ENCODE data around the gene ITIH4.
"Not testable (repeated sequence)": the region's sequence is repeated elsewhere in the genome, so short reads cannot be mapped to it uniquely, and the experiment has no call there.

ITIH4 gene

GRCh38 chr3:52779837-52780585, 50.5 kb downstream of the ITIH4 start:
- DNase-seq = no peak

DNA sequence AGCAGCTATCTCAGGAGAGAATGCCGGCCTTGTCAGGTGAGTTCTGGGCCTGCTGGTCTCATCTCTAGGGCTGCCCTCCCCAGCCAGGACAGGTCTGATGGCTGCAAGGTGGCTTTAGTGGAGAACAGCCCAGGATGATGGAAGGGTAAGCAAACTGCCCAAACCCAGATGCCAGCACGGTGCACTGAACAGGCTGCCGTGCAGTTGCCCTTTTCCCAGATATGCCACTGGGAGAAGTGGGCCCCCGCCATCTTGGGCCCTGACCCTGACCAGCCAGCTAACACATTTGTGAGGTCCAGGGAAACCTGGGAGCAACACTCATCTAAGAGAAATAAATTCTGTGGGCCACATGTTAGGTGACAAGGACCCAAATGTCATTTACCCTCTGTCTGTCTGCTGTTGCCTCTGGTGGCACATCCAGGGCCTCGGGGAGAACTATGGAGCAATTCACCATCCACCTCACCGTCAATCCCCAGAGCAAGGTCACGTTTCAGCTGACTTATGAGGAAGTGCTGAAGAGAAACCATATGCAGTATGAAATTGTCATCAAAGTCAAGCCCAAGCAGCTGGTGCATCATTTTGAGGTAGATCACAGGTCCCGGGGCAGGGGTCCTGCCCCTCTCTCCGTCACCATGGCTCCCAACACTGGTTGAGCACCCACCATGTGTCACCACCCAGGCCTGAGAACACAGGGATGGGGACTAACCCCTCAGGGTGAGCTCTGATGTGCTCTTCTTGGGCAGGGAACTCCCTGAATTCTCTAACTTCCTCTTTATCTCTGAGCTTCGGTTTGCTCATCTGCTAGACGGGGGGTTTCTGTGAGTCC, 51.2 kb downstream of the ITIH4 start:
- no peak for DNase-seq

- no peak for DNase-seq
These were observed 52.3 kb downstream of the ITIH4 start for GRCh38 chr3:52777959-52778805.

GRCh38 chr3:52777127-52777958, 53.1 kb downstream of the ITIH4 start, which contains the start of gene ITIH1:
TSS of gene ITIH1 (plus strand) at chr3:52777599. CDS start at chr3:52777616, 17 bp downstream.
- DNase-seq = no peak

DNA sequence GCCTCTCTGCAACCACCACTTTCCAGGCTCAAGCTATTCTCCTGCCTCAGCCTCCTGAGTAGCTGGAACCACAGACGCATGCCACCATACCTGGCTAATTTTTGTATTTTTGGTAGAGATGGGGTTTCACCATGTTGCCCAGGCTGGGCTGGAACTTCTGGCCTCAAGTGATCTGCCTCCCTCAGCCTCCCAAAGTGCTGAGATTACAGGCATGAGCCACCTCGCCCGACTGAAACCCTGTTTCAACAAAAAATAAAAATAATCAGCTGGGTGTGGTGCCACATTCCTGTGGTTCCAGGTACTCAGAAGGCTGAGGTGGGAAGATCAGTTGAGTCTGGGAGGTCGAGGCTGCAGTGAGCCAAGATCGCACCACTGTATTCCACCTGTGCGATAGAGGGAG, 54.0 kb downstream of the ITIH4 start:
- DNase-seq = not testable (repeated sequence)

GRCh38 chr3:52775877-52776276, 54.6 kb downstream of the ITIH4 start:
- DNase-seq = no peak

- DNase-seq = no peak
These were observed 55.3 kb downstream of the ITIH4 start for GRCh38 chr3:52774901-52775864.

DNA sequence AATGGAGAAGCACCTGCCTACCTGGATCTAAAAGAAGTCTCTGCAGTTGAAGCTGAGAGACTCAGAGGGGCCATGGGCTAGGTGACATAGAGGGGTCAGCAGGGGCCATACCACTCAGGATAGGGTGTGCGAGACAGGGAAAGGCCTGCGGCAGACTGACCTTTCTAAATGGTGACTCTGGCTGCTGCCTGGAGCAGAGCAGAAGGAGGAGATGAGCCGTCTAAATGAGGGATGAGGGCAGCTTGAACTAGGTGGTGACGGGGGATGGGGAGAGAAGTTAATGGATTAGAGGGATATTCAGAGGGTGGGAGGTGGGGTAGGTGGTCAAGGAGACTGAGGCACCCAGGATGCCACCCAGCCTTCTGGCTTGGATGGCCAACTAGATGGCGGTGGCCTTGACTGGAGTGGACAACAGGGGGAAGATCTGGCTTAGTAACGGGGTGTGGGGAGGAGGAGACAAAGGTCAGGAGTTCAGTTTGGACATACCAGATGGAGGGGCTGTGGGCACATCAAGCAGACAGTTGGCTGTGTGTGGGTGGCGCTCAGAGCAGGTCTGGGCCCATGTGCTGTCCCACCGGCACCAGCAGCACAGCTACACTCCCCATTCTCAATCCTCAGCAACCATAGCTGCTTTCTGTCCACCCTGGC, 56.3 kb downstream of the ITIH4 start:
- no peak for DNase-seq

DNA sequence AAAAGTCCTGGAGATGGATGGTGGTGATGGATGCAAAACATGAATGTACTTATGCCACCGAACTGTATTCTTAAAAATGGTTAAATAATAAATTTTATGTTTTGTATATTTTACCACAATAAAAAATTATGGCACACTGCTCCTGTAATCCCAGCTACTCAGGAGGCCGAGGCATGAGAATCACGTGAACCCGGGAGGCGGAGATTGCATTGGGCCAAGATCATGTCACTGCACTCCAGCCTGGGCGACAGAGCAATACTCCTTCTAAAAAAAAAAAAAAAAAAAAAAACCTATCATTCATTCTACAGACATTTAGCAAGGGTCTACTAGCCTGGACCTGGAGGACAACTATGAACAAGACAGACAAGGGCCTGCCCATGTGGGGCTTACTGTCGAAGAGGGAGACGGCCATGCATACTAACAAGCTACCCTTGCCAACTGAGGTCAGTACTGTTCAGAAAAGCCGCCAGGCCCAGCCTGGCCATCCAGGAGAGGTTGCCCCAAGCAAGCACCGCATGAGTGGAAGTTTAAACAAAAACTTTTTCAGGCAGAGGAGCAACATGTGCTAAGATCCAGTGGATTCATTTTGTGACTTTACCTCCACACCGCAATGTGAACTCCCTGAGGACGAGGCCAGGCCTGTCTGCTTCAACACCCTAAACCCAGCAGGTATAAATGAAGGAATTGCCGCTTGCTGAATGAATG, 57.0 kb downstream of the ITIH4 start:
- DNase-seq = no peak

DNA sequence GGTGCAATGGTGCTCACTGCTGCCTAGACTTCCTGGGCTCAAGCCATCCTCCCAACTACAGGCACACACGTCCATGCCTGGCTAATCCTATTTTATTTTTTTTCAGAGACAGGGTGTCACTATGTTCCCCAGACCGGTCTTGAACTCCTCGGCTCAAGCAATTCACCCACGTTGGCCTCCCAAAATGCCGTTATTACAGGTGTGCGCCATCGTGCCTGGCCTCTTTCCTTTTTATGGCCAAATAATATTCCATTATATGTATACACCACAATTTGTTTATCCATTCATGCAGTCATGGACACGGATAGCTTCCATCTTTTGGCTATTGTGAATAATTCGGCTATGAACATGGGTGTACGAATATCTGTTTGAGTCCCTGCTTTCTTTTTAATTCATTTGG, 58.8 kb downstream of the ITIH4 start:
- no peak for DNase-seq

DNA sequence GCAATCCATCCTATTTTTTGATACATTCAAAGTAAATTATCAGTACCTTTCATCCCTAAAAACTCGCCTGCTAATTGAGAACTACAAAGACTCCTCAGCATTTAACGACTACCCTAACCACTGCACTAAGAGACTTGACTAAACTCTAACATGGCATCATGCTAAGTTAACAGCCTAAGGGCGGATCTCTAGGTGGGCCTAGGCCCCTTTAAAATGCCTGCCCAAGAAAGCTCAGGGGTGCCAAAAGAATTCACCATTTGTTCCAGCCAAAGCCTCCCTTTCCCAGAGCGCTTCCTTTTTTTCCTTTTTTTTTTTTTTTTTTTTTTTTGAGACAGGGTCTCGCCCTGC, 59.2 kb downstream of the ITIH4 start:
- DNase-seq = no peak

DNA sequence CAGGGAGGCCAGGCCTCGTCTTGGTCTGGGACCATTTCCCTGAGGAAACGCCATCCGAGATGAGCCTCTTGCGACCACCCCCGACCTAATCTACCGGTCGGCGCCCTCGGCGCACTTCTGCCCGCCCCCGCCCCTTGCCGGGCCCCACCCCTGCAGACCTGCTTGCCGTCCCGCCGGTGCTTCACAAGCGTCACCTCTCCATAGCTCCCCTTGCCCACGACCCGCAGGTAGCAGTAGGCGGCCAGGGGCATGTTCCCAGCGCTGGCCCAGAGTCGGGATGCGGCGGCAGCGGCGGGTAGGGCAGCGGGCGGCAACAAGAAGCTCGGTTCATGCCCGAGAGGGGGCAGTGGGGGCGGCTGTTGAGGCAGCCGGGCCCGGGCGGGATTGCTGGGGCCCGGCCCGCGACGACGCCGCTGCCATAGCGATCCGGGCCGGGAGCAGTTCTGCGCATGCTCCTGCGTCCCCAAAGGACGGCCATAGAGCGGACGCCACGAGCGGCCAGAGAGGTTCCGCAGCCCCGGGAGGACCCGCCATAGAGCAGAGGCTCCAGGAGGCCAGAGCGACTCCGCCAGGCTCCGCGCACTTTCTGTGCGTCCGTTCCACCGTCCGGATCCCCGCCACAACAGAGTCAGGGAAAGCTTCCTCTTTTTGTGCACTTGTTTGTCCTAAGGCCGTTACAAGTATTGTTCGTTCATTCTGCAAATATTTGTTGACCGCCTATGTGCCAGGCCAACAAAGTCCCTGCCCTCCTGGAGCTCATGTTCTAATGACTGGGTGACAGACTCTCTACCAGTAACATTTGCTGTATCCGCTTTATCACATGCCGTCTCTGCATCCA, 59.8 kb downstream of the ITIH4 start, which contains the start of gene NEK4:
TSS of gene NEK4 (minus strand) at position 445 of the 838 bp plus-strand sequence. CDS start at position 251, 194 bp downstream.
- DNase-seq = peak; percentile 80 to 87

DNA sequence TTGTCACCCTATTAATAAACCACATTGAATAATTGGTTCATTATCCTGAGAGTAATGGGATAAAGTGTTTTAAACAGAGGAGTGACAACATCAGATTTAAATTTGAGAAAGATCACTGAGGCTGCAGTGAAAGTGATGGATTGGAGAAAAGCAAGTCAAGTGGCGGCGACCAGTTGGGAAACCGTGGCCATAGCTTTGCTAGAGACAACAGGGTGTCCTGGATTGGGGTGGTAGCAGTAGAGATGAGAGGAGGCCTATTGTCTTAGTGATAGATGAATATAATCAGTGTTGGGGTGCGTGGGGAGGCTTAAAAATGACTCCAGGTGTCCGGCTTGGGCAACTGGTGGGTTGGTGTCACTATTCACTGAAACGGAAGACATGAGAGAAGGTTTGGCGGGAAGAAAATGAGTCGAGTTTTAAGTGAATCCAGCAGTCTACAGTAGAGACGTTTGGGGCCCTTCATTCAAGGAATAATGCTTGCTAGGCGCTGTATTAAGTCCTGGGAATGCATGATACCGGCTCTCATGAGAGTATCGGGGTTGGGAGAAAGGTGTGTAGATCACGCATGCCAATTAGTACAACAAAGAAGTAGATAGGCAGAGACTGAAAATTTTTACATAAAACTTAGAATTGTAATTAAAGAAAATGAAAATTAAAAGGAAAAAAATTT, 60.6 kb downstream of the ITIH4 start:
- DNase-seq = no peak

DNA sequence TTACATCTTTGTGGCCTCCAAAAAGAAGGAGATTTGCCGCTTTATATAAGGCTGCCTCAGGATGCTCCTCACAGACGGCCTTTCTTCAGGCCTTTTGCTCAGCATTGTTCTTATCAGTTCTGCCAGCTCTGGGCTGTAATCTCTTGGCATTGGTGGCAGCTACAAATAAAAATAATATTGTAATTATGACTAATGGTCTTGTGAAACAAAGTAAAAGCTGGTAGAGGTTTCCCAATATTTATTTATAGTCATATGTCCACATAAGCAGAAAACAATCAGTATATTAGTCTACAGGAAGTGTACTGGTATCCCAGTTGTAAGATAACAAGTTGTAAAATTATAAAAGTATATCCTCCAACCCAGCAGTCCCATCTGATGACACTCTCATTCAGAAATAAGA, 67.0 kb downstream of the ITIH4 start:
- no peak for DNase-seq

All from stimulated activated CD4-positive, alpha-beta T cell treated with anti-CD3 and anti-CD28 coated beads, Interleukin-2, amount 100 ng/mL, for 48 hours (primary cell).